Subcutaneous adipose tissue (tissue), 4 donors: ENCODE data around the gene IFIT2. TPM values are rescaled to one million over a fixed set of nuclear protein-coding genes. Genes with fewer than 3 reads are reported as not detected.

ENCODE experiments used
- total RNA-seq, 4 donors: library from RNA; depleted of rRNA; stranded (reverse); fragments of >200 nt; gene quantifications; one replicate each; pipeline ENCODE4 v1.1.0, GENCODE V29; 2016
- TF ChIP-seq, protein P1 (sequence below): fragments of 450-650 bp; IDR thresholded peaks from one replicate; pipeline ENCODE4 v1.5.1; 2016; ENCODE audit warnings: low read depth, mild to moderate bottlenecking, control low read depth, antibody characterized with exemption, moderate library complexity

IFIT2 gene
- total RNA-seq, 4 donors from 2014 or later, result 2.3 to 10.9 (median 8.6) TPM

DNA sequence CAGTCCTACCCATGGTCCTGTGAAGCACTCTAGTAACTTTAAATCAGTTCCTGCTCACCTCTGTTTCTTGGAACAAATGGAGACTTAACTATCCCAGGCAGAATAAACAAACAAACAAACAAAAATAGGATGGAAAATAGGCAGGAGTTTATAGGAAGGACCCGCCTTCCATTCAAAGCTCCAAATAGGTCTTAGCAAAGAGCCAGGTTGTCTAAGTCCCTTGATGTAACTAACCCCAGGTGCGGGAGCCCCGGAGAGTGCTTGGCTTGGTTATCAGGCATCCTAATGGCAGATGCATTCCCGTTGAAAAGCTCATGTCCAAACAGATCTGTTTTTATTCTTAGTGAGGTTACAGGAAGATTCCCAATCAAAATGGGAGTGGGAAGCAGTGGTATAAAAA lies 2.2 kb downstream of the IFIT2 start:
- TF ChIP-seq, protein P1, sequence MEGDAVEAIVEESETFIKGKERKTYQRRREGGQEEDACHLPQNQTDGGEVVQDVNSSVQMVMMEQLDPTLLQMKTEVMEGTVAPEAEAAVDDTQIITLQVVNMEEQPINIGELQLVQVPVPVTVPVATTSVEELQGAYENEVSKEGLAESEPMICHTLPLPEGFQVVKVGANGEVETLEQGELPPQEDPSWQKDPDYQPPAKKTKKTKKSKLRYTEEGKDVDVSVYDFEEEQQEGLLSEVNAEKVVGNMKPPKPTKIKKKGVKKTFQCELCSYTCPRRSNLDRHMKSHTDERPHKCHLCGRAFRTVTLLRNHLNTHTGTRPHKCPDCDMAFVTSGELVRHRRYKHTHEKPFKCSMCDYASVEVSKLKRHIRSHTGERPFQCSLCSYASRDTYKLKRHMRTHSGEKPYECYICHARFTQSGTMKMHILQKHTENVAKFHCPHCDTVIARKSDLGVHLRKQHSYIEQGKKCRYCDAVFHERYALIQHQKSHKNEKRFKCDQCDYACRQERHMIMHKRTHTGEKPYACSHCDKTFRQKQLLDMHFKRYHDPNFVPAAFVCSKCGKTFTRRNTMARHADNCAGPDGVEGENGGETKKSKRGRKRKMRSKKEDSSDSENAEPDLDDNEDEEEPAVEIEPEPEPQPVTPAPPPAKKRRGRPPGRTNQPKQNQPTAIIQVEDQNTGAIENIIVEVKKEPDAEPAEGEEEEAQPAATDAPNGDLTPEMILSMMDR, result no peak

DNA sequence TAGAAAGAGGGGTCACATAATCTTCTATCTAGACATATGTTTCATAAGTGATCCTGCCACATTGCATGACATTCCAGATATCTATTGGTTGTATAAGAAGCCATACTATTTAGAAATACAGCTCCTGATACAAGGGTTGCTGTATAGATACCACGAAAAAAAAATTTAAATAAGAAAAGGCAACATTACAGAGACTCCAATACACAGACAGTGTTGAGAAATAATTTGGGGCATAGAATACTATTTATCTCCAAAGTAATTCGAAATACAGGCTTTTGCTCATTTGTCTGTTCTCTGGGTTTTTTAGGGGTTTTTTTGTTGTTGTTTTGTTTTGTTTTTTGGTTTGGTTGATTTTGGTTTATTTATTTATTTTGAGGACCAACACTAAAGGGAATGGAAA lies 2.6 kb downstream of the IFIT2 start:
- TF ChIP-seq, protein P1, result no peak

- TF ChIP-seq, protein P1, result no peak
Measured at GRCh38 chr10:89304925-89305324, 3.1 kb downstream of the IFIT2 start.

DNA sequence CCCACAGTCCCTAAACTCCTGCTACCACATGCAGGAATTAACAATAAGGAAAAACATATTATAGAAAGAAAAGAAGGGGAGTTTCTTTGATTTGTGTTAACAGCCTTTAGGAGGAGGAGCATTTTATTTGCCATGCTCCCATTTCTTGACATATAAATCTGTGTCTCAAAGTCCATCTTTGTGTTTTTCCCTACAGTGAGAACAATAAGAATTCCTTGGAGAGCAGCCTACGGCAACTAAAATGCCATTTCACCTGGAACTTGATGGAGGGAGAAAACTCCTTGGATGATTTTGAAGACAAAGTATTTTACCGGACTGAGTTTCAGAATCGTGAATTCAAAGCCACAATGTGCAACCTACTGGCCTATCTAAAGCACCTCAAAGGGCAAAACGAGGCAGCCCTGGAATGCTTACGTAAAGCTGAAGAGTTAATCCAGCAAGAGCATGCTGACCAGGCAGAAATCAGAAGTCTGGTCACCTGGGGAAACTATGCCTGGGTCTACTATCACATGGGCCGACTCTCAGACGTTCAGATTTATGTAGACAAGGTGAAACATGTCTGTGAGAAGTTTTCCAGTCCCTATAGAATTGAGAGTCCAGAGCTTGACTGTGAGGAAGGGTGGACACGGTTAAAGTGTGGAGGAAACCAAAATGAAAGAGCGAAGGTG lies 4.1 kb downstream of the IFIT2 start:
- TF ChIP-seq, protein P1, result no peak

- TF ChIP-seq, protein P1, result no peak
Measured at GRCh38 chr10:89306434-89307268, 4.8 kb downstream of the IFIT2 start.

GRCh38 chr10:89307269-89307577 lies 5.4 kb downstream of the IFIT2 start:
- TF ChIP-seq, protein P1, result no peak

GRCh38 chr10:89308266-89308665 lies 6.4 kb downstream of the IFIT2 start:
- TF ChIP-seq, protein P1, result no peak
